Upper lobe of left lung (tissue), 4 donors: ENCODE results near the gene ADGRL3.

ENCODE experiments used
- POLR2A ChIP-seq, 4 donors: fragments of 450-650 bp; IDR thresholded peaks; one replicate each; pipeline ENCODE4 v1.5.1; 2016 to 2017; ENCODE audit warnings: antibody characterized with exemption in 4 of 4, mild to moderate bottlenecking in 2 of 4
- TF ChIP-seq, protein P1 (sequence below), 6 experiments: fragments of 450-650 bp in 4 of 6; fragments of 200-600 bp in 2 of 6; sonication (generic) in 2 of 6; IDR thresholded peaks; one replicate each; pipeline ENCODE4 v1.5.1; 2016 to 2019; ENCODE audit warnings: antibody characterized with exemption in 6 of 6

DNA sequence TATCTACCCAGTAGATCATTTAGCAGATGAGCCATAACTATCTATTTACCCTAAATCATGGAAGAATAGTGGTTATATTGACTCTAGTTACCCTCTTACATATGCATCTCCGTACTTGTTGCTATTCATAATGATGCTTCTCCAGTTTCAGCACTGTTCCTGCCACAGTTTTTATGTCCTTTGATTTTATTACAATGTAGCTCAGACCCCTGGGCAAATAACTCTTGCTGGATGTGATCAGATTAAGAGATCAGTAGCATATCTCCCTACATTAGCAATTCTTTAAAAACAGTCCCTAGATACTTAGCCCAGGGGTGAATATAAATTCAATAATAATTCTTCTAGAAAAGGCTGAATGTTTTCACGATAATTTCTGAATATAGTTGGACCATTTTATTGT, 696.5 kb downstream of the ADGRL3 start:
- TF ChIP-seq, protein P1, sequence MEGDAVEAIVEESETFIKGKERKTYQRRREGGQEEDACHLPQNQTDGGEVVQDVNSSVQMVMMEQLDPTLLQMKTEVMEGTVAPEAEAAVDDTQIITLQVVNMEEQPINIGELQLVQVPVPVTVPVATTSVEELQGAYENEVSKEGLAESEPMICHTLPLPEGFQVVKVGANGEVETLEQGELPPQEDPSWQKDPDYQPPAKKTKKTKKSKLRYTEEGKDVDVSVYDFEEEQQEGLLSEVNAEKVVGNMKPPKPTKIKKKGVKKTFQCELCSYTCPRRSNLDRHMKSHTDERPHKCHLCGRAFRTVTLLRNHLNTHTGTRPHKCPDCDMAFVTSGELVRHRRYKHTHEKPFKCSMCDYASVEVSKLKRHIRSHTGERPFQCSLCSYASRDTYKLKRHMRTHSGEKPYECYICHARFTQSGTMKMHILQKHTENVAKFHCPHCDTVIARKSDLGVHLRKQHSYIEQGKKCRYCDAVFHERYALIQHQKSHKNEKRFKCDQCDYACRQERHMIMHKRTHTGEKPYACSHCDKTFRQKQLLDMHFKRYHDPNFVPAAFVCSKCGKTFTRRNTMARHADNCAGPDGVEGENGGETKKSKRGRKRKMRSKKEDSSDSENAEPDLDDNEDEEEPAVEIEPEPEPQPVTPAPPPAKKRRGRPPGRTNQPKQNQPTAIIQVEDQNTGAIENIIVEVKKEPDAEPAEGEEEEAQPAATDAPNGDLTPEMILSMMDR (IDR thresholded peaks at IDR 0.05), result no peak
- TF ChIP-seq POLR2A (IDR thresholded peaks at IDR 0.05), result no peak
